GM13977 (cell line): ENCODE results near the gene TRIM65.

Experiments used
- DNase-seq: peaks from one replicate; pipeline ENCODE4 v3.0.0; 2012; ENCODE audit warnings: low spot score
- in situ Hi-C: fragments of 300-500 bp; cut with MboI; formaldehyde crosslinking; loops from one replicate; pipeline ENCODE4 v1.12.0; 2022; ENCODE audit warnings: low sequenced_read_pairs, low pct_unique_long_range_greater_than_20kb, mixed read lengths, inconsistent platforms; ENCODE audit not compliant: unreplicated experiment
- TF ChIP-seq, protein P1 (sequence below): IDR thresholded peaks from 2 replicates; pipeline ENCODE4 v1.5.1; 2012; ENCODE audit warnings: mild to moderate bottlenecking, control low read depth; ENCODE audit not compliant: insufficient read depth; ENCODE audit errors: extremely low read depth, missing control alignments

TRIM65 gene

DNA sequence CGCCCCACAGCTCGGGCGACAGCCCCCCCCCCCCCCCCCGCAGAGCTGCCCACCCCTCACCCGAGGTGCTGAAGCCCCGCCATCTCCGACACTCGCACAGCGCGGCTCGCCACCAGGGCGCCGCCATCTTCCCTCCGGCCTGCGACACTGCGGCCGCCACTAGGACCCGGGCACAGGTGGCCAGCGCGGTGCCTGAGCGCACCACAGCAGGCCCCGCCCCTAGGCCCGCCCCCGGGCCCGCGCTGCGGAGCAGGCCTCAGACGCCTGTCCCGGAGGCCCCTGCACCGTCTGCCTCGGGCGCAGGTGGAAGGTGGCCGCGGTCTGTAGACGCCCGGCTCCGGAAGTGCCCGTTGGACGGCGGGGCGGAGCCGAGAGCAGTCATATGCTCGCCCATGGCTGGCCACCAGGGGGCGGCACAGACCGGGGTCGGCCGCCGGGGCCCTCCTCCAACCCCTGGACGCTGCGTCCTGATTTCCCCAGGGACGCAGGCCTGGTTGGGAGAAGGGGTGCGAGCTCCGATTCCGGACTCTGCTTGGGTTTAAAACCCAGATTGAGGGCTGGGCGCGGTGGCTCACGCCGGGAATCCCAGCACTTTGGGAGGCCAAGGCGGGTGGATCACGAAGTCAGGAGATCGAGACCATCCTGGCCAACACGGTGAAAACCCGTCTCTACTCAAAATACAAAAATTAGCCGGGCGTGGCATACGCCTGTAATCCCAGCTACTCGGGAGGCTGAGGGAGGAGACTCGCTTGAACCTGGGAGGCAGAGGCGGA lies 8.2 kb upstream of the TRIM65 start, which contains the start of gene MRPL38:
MRPL38 (minus strand) TSS at position 136 of the 773 bp plus-strand sequence; CDS start at position 127, 9 bp downstream.
- TF ChIP-seq, protein P1, sequence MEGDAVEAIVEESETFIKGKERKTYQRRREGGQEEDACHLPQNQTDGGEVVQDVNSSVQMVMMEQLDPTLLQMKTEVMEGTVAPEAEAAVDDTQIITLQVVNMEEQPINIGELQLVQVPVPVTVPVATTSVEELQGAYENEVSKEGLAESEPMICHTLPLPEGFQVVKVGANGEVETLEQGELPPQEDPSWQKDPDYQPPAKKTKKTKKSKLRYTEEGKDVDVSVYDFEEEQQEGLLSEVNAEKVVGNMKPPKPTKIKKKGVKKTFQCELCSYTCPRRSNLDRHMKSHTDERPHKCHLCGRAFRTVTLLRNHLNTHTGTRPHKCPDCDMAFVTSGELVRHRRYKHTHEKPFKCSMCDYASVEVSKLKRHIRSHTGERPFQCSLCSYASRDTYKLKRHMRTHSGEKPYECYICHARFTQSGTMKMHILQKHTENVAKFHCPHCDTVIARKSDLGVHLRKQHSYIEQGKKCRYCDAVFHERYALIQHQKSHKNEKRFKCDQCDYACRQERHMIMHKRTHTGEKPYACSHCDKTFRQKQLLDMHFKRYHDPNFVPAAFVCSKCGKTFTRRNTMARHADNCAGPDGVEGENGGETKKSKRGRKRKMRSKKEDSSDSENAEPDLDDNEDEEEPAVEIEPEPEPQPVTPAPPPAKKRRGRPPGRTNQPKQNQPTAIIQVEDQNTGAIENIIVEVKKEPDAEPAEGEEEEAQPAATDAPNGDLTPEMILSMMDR = peak; percentile 93
- in situ Hi-C loops = loop anchor here (10.0 to 25.0 kb wide), 2 partner anchors 100 to 407 kb away; partner anchors contain the start of genes CDK3 and QRICH2
- peak; percentile 100 for DNase-seq

GRCh38 chr17:75902406-75902805 lies 5.7 kb upstream of the TRIM65 start:
- TF ChIP-seq, protein P1 = no peak
- in situ Hi-C loops = loop anchor here (10.0 to 25.0 kb wide), 2 partner anchors 102 to 410 kb away; partner anchors contain the start of genes CDK3 and QRICH2
- DNase-seq = no peak

GRCh38 chr17:75901727-75902126 lies 5.0 kb upstream of the TRIM65 start:
- TF ChIP-seq, protein P1 = no peak
- no peak for DNase-seq
- in situ Hi-C loops = loop anchor here (10.0 to 25.0 kb wide), 2 partner anchors 103 to 411 kb away; partner anchors contain the start of genes CDK3 and QRICH2

DNA sequence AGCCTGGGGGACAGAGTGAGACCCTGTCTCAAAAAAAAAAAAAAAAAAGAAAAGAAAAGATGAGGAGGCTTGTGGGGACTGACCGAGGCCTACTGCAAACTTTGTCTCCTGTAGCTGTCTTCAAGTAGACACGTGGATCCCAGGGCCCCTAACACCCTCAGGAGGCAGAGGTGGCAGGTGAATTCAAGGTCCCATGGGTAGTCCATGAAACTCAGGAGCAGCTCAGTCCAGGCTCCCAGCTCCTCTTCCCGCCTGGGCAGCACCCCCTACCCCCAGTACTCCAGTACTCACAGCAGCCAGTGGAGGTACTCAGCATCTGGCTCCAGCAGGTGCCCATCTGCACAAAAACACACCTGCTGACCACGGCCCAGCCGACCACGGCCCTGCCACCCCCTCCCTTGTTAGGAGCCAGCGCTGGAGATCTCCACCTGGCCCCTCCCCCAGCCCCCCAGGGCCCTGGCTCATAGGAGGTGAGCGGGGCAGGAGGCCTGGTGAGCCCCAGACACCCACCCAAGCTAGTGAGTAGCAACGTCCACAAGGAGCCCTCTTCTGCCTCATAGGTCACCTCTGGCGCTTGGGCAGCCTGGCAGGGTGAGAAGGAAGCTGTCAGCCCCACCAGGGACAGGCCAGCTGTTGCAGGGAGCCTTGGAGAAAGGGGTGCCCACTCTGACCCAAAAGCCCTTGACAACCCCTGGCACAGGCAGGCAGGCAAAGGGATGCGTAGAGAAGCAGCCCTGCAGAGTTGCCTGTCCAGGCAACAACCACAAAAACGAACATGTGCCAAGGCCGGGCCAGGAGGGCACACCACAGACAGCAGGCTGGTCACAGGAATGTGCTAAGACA lies 4.2 kb upstream of the TRIM65 start:
- TF ChIP-seq, protein P1 = no peak
- in situ Hi-C loops = loop anchor here (10.0 to 25.0 kb wide), 2 partner anchors 104 to 411 kb away; partner anchors contain the start of genes CDK3 and QRICH2
- DNase-seq = no peak

DNA sequence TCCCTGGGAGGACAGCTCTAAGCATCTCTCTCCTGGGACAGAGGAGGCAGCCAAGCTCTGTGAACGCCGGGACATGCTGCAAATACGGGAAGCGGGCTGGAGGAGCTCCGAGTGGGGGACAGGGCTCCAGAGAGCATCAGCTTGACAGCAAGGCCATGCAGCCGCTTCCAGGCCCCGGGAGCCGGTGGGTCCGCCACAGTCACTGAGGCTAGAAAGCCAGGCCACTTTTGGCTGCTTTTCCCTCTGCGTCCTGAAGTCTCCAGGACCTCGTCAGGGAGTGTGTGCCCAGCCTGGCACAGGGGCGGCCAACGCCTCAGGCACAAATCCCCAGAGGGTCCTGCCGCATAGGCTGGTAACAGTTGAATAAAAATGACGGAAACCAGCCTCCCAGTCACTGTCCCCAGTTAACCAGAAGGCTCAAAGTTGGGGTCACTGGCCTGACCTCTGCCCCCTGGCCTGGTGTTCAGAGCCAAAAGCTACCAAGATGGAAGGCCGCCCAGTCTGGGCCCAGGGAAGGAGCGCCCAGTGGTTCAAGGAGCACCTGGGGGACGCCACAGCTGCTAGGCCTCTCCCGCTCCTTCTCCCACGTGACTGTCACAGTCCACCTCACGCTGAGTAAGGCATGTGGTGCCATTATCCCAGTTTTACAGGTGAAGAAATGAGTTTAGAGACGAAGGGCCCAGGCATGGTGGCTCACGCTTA lies 3.2 kb upstream of the TRIM65 start:
- in situ Hi-C loops = loop anchor here (10.0 to 25.0 kb wide), 2 partner anchors 105 to 412 kb away; partner anchors contain the start of genes CDK3 and QRICH2
- DNase-seq = no peak
- TF ChIP-seq, protein P1 = no peak

- in situ Hi-C loops = no loop called here
- TF ChIP-seq, protein P1 = no peak
- DNase-seq = no peak
Measured at GRCh38 chr17:75899353-75899752, 2.6 kb upstream of the TRIM65 start.
